ENCODE data around the gene COG1.

The COG1 gene

DNA sequence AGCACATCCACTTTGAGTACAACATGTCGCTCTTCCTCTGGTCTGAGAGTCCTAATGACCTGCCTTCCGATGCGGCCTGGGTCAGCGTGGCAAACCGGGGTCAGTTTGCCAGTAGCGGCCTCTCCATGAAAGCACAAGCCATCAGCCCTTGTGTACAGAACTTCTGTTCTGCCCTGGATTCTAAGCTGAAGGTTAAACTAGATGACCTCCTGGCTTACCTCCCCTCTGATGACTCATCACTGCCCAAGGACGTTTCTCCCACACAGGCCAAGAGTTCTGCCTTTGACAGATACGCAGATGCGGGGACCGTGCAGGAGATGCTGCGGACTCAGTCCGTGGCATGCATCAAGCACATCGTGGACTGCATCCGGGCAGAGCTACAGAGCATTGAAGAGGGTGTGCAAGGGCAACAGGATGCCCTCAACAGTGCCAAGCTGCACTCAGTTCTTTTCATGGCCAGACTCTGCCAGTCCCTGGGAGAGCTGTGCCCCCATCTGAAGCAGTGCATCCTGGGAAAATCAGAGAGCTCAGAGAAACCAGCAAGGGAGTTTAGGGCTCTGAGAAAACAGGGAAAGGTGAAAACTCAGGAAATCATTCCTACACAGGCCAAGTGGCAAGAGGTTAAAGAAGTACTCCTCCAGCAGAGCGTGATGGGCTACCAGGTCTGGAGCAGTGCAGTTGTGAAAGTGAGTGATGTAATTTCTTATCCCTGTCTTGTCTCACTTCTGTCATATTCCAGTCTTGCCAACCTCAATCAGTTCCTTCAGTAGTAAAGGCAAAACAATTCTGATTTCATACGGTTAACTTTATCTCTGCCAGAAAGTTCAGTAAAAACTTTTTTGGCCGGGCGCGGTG is 8.6 kb downstream of the COG1 start:
- H3K4me3 ChIP-seq (ENCODE audit: low read length in 2 of 2), result no peak overlapping the region
- H3K27me3 ChIP-seq (ENCODE audit: control insufficient read depth in 1 of 2, insufficient read depth in 2 of 2, low read length in 2 of 2), result no peaks in the 10 kb centered on the region
- H3K9ac ChIP-seq (ENCODE audit: low read length in 2 of 2), result no peak overlapping the region
- H3K36me3 ChIP-seq (ENCODE audit: control insufficient read depth in 2 of 2, insufficient read depth in 2 of 2, low read length in 2 of 2), result peaks cover 79 to 81% of the 10 kb centered on the region in 2 donors
- no peaks in the 10 kb centered on the region for H3K9me3 ChIP-seq (ENCODE audit: control insufficient read depth in 2 of 2, low read length in 2 of 2)
- no peak overlapping the region for H3K27ac ChIP-seq (ENCODE audit: low read length)
- peaks cover 2% of the 10 kb centered on the region for H3K4me1 ChIP-seq (ENCODE audit: control insufficient read depth, insufficient read depth, low read length)

DNA sequence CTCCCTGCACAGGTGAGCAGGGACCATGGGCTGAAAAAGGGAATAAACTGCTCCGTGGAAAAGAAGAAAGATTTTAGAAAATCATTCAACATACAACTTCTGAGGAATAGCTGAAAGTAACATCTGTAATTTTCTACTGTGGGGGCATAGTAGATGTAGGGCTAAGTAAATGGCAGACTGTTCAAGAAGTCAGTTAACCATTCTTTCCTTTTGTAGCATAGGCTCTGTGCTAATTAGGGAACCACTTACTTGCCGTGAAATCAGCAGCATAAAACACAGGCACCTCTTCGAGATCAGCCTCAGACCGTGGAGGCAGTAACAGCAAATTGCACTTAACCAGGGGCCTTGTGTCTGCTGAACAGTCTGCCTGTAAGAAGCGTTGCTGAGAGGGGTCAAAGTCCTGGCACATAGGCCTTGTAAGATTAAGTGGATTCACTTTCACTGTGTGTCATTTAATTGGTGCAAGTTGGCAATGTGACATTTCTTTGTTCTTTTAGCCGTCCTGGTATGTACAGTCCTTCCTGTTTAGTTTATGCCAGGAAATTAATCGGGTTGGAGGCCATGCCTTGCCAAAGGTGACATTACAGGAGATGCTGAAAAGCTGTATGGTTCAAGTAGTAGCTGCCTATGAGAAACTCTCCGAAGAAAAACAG is 10.4 kb downstream of the COG1 start:
- Histone ChIP-seq H3K9ac (ENCODE audit: low read length in 2 of 2) (peak overlapping the region in 1 of 2 donors; percentile 6), H3K4me3 (ENCODE audit: low read length in 2 of 2) (no peak overlapping the region), H3K27ac (ENCODE audit: low read length) (no peak overlapping the region), H3K9me3 (ENCODE audit: control insufficient read depth in 2 of 2, low read length in 2 of 2) (no peaks in the 10 kb centered on the region), H3K27me3 (ENCODE audit: control insufficient read depth in 1 of 2, insufficient read depth in 2 of 2, low read length in 2 of 2) (no peaks in the 10 kb centered on the region), H3K36me3 (ENCODE audit: control insufficient read depth in 2 of 2, insufficient read depth in 2 of 2, low read length in 2 of 2) (peaks cover 70 to 76% of the 10 kb centered on the region in 2 donors), H3K4me1 (ENCODE audit: control insufficient read depth, insufficient read depth, low read length) (no peaks in the 10 kb centered on the region)

DNA sequence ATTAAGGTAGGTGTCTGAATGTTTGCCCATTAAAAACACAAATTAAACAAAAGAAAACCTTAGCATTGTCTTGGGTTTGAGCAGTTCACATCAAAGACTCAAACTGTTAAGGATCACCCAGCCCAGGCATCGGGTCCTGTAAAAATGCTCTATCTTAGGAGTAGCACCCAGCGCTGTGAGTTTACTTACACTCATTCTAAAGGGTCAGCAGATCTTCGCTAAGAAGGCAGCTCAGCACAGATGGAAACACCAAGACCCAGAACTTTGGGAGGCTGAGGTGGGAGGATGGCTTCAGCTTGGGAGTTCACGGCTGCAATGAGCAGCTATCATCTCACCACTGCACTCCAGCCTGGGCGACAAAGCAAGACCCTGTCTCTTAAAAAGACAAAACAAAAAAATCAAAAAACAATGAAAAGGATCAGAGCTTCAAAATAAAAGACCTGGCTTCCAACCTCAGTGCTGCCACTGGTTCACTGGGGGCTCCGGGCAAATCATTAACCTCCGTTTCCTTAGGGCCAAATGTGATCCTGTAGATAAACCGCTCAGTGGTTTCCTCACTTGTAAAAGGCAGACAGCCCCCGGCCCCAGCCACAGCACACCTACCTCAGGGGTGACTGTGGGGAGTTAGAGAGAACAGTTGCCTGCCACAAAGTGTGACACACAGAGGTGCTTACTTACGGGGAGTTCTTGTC is 11.1 kb downstream of the COG1 start:
- Histone ChIP-seq H3K9ac (ENCODE audit: low read length in 2 of 2) (no peak overlapping the region), H3K4me1 (ENCODE audit: control insufficient read depth, insufficient read depth, low read length) (no peaks in the 10 kb centered on the region), H3K36me3 (ENCODE audit: control insufficient read depth in 2 of 2, insufficient read depth in 2 of 2, low read length in 2 of 2) (peaks cover 70 to 75% of the 10 kb centered on the region in 2 donors), H3K27me3 (ENCODE audit: control insufficient read depth in 1 of 2, insufficient read depth in 2 of 2, low read length in 2 of 2) (no peaks in the 10 kb centered on the region), H3K9me3 (ENCODE audit: control insufficient read depth in 2 of 2, low read length in 2 of 2) (no peaks in the 10 kb centered on the region), H3K4me3 (ENCODE audit: low read length in 2 of 2) (no peak overlapping the region), H3K27ac (ENCODE audit: low read length) (no peak overlapping the region)

DNA sequence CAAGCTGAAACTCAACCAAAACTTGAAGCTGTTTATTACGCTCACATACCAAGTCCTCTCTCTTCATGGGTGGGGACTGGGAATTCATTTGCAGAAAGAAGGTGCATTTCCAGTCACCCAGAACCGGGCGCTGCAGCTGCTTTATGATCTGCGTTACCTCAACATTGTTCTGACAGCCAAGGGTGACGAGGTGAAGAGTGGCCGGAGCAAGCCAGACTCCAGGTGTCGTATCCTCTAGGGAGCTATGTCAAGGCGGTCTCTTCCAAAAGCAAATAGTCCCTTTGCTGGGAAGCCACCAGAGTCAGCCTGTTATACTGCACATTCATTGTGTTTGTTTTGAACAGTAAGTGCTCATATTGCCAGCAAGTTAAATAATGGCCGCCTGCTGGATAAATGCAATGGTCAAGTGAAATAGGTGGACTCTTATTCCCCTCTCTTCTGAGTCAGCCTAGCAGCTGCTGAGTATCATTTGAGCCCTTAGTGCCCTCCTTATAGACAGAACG is 12.7 kb downstream of the COG1 start:
- H3K36me3 ChIP-seq (ENCODE audit: control insufficient read depth in 2 of 2, insufficient read depth in 2 of 2, low read length in 2 of 2), result peaks cover 55 to 68% of the 10 kb centered on the region in 2 donors
- H3K9ac ChIP-seq (ENCODE audit: low read length in 2 of 2), result no peak overlapping the region
- H3K4me1 ChIP-seq (ENCODE audit: control insufficient read depth, insufficient read depth, low read length), result no peaks in the 10 kb centered on the region

DNA sequence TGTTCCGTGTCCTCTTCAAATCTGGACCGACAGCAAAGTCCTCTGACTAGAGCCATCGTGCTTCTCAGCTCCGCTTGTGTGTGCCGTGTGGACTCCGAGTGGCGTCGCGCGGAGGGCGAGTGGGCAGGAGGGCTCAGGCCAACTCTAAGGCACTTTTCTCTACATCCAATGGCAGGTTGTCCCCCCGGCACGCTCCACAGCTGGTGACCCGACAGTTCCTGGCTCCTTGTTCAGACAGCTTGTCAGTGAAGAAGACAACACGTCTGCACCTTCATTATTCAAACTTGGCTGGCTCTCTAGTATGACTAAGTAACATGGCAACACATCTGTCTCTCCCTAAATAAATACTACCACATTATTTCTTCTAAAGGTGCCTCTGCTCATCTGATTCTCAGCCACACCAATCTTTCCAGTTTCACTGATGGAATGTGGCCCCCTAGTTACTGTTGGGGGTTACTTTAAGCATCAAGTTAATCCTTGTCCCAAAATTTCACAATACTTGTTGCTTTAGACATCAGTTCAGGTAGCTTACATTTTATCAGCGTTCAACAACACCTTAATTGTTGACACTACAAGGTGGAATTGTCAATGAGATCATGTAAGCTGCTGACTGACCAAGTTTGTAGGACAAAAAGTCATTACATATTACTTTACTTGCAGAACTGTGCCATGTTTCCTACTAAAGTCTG is 15.4 kb downstream of the COG1 start:
- Histone ChIP-seq H3K36me3 (ENCODE audit: control insufficient read depth in 2 of 2, insufficient read depth in 2 of 2, low read length in 2 of 2) (peaks cover 36 to 49% of the 10 kb centered on the region in 2 donors), H3K27ac (ENCODE audit: low read length) (no peak overlapping the region), H3K4me1 (ENCODE audit: control insufficient read depth, insufficient read depth, low read length) (no peaks in the 10 kb centered on the region)

More for the DNA sequence above, 12.7 kb downstream of the COG1 start:
- no peak overlapping the region for H3K27ac ChIP-seq (ENCODE audit: low read length)
- no peaks in the 10 kb centered on the region for H3K27me3 ChIP-seq (ENCODE audit: control insufficient read depth in 1 of 2, insufficient read depth in 2 of 2, low read length in 2 of 2)
- H3K4me3 ChIP-seq (ENCODE audit: low read length in 2 of 2), result no peak overlapping the region
- H3K9me3 ChIP-seq (ENCODE audit: control insufficient read depth in 2 of 2, low read length in 2 of 2), result no peaks in the 10 kb centered on the region

DNA sequence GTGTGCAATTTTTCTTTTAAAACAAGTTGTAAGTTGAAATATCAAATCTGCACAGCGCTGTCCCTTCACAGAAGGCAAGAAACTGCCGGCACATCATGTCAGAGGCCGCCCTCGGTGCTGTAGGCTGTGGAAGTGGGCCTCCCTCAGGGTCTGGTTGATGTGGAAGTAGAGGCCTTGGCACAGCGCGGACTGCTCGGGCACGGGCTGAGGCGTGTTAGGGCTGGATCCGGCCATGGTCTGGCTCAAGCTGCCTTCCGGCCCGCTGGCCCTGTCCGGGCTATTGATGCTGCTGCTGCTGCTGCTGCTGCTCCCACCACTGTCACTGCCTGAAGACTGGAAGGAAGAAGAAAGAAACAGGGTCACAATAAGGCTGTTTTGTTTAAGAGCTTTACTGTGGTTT is 16.6 kb downstream of the COG1 start:
- Histone ChIP-seq H3K27me3 (ENCODE audit: control insufficient read depth in 1 of 2, insufficient read depth in 2 of 2, low read length in 2 of 2) (no peaks in the 10 kb centered on the region), H3K4me3 (ENCODE audit: low read length in 2 of 2) (no peak overlapping the region), H3K27ac (ENCODE audit: low read length) (no peak overlapping the region), H3K4me1 (ENCODE audit: control insufficient read depth, insufficient read depth, low read length) (no peaks in the 10 kb centered on the region), H3K36me3 (ENCODE audit: control insufficient read depth in 2 of 2, insufficient read depth in 2 of 2, low read length in 2 of 2) (peaks cover 27 to 43% of the 10 kb centered on the region in 2 donors), H3K9ac (ENCODE audit: low read length in 2 of 2) (no peak overlapping the region), H3K9me3 (ENCODE audit: control insufficient read depth in 2 of 2, low read length in 2 of 2) (no peaks in the 10 kb centered on the region)

More for the DNA sequence above, 15.4 kb downstream of the COG1 start:
- Histone ChIP-seq H3K9ac (ENCODE audit: low read length in 2 of 2) (no peak overlapping the region), H3K27me3 (ENCODE audit: control insufficient read depth in 1 of 2, insufficient read depth in 2 of 2, low read length in 2 of 2) (no peaks in the 10 kb centered on the region), H3K9me3 (ENCODE audit: control insufficient read depth in 2 of 2, low read length in 2 of 2) (no peaks in the 10 kb centered on the region), H3K4me3 (ENCODE audit: low read length in 2 of 2) (no peak overlapping the region)

DNA sequence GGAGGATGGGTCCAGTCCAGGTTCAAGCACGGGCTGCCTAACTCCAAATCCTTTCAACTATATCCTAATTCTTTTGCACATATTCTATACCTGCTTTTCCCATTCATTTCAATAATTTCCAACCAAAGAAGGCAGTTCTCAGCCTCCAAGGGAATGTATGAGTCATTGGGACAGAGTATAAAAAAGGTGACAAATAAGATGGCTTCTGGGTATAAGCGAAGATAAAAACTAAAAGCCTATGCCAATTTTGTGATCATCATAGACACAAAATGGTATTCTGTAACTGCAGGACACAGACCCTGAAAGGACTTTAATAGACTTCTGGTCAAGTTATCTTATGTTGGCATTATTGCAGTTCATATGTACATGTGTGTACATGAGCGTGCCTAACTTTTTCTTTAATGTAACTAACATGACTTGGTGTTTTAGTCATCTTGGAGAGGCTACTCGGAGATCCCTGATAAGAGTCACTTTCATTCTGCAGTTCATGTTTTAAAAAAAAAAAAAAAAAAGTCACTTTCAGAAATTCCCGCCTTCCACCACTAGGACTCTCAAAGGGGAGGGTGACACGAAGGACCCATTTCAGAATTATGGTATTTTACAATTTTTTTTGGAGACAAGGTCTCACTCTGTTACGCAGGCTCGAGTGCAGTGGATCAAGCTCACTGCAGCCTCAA is 17.3 kb downstream of the COG1 start:
- Histone ChIP-seq H3K36me3 (ENCODE audit: control insufficient read depth in 2 of 2, insufficient read depth in 2 of 2, low read length in 2 of 2) (peaks cover 25 to 40% of the 10 kb centered on the region in 2 donors), H3K27ac (ENCODE audit: low read length) (no peak overlapping the region), H3K9ac (ENCODE audit: low read length in 2 of 2) (no peak overlapping the region), H3K4me1 (ENCODE audit: control insufficient read depth, insufficient read depth, low read length) (no peaks in the 10 kb centered on the region), H3K4me3 (ENCODE audit: low read length in 2 of 2) (no peak overlapping the region), H3K27me3 (ENCODE audit: control insufficient read depth in 1 of 2, insufficient read depth in 2 of 2, low read length in 2 of 2) (no peaks in the 10 kb centered on the region), H3K9me3 (ENCODE audit: control insufficient read depth in 2 of 2, low read length in 2 of 2) (no peaks in the 10 kb centered on the region)

DNA sequence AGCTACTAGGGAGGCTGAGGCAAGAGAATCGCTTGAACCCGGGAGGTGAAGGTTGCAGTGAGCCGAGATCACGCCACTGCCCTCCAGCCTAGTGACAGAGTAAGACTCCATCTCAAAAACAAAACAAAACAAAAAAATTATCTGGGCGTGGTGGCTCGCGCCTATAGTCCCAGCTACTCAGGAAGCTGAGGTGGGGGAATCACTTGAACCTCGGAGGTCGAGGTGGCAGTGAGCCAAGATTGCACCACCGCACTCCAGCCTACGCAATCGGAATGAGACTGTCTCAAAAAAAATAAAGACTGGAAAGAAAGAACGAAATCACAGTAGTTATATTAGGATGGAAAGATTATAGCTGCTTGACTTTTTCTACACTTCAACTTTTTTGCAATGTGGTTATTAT is 18.9 kb downstream of the COG1 start:
- Histone ChIP-seq H3K27me3 (ENCODE audit: control insufficient read depth in 1 of 2, insufficient read depth in 2 of 2, low read length in 2 of 2) (no peaks in the 10 kb centered on the region), H3K9ac (ENCODE audit: low read length in 2 of 2) (no peak overlapping the region), H3K36me3 (ENCODE audit: control insufficient read depth in 2 of 2, insufficient read depth in 2 of 2, low read length in 2 of 2) (peaks cover 16 to 36% of the 10 kb centered on the region in 2 donors)

DNA sequence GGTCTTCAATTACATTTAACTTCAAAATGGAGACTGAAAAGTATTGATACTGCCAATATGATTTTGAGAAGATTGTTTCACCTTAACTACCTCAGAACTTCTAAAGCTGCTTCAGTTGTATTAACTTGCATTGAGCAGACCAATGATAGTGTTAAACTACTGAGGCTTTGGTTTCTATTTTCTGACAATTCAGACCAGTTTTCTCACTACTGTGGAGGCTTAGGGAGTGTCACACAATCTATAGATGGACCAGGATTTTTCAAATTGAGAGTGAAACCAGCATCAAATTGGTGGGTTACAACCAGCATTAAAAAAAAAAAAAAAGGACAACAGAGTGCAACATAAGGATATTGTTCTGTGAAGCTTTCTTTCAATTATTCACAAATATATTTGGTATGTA is 21.2 kb downstream of the COG1 start:
- Histone ChIP-seq H3K4me3 (ENCODE audit: low read length in 2 of 2) (no peak overlapping the region), H3K4me1 (ENCODE audit: control insufficient read depth, insufficient read depth, low read length) (no peaks in the 10 kb centered on the region), H3K9ac (ENCODE audit: low read length in 2 of 2) (no peak overlapping the region), H3K27me3 (ENCODE audit: control insufficient read depth in 1 of 2, insufficient read depth in 2 of 2, low read length in 2 of 2) (no peaks in the 10 kb centered on the region), H3K27ac (ENCODE audit: low read length) (no peak overlapping the region), H3K9me3 (ENCODE audit: control insufficient read depth in 2 of 2, low read length in 2 of 2) (no peaks in the 10 kb centered on the region), H3K36me3 (ENCODE audit: control insufficient read depth in 2 of 2, insufficient read depth in 2 of 2, low read length in 2 of 2) (peaks cover 2 to 19% of the 10 kb centered on the region in 2 donors)

More for the DNA sequence above, 18.9 kb downstream of the COG1 start:
- Histone ChIP-seq H3K4me1 (ENCODE audit: control insufficient read depth, insufficient read depth, low read length) (no peaks in the 10 kb centered on the region), H3K9me3 (ENCODE audit: control insufficient read depth in 2 of 2, low read length in 2 of 2) (no peaks in the 10 kb centered on the region), H3K4me3 (ENCODE audit: low read length in 2 of 2) (no peak overlapping the region), H3K27ac (ENCODE audit: low read length) (no peak overlapping the region)

DNA sequence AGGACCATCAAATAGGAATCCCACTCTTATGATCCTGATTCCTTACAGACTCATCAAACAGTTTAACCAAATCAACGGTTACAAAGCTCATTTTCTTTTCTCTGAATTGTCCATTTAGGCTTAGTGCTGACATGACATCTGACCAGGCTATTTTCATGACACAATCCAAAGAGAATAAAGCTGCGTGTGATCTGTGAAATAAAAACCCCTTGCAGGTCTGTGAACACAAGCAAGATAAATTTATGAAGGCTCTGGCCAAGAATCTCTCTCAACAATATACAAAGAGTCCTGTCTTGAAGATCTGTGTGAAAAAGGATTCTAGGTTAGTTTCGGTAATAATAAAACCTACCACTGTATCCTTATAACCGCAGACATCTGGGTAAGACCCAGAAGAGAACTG is 22.0 kb downstream of the COG1 start:
- Histone ChIP-seq H3K27ac (ENCODE audit: low read length) (no peak overlapping the region), H3K27me3 (ENCODE audit: control insufficient read depth in 1 of 2, insufficient read depth in 2 of 2, low read length in 2 of 2) (no peaks in the 10 kb centered on the region), H3K4me1 (ENCODE audit: control insufficient read depth, insufficient read depth, low read length) (no peaks in the 10 kb centered on the region), H3K36me3 (ENCODE audit: control insufficient read depth in 2 of 2, insufficient read depth in 2 of 2, low read length in 2 of 2) (peaks cover 2 to 13% of the 10 kb centered on the region in 2 donors), H3K9ac (ENCODE audit: low read length in 2 of 2) (no peak overlapping the region), H3K9me3 (ENCODE audit: control insufficient read depth in 2 of 2, low read length in 2 of 2) (no peaks in the 10 kb centered on the region), H3K4me3 (ENCODE audit: low read length in 2 of 2) (no peak overlapping the region)
